NB4 (cell line): ENCODE results near the gene YIPF6.
"Not testable (repeated sequence)": the region's sequence is repeated elsewhere in the genome, so short reads cannot be mapped to it uniquely, and the experiment has no call there.

Experiments
- DNase-seq: peaks from one replicate; pipeline ENCODE4 v3.0.0; 2010; ENCODE audit warnings: low read depth
- H3K4me3 ChIP-seq: one replicate; pipeline ENCODE4 v1.5.1; 2011; ENCODE audit warnings: mild to moderate bottlenecking, low read depth, low read length, moderate library complexity
- MYC ChIP-seq: IDR thresholded peaks from 2 replicates; pipeline ENCODE4 v1.6.1; 2011; ENCODE audit warnings: low read depth, low read length
- POLR2A ChIP-seq: IDR thresholded peaks from 2 replicates; pipeline ENCODE4 v1.6.1; 2011; ENCODE audit warnings: mild to moderate bottlenecking; ENCODE audit not compliant: insufficient read length; ENCODE audit errors: extremely low read depth
- TF ChIP-seq, protein P1 (sequence below): IDR thresholded peaks from one replicate; pipeline ENCODE4 v1.5.1; 2012; ENCODE audit warnings: low read depth, low read length
- TF ChIP-seq, protein P2 (sequence below): IDR thresholded peaks from 2 replicates; pipeline ENCODE4 v1.6.1; 2011; ENCODE audit warnings: low read depth, low read length

The YIPF6 gene

DNA sequence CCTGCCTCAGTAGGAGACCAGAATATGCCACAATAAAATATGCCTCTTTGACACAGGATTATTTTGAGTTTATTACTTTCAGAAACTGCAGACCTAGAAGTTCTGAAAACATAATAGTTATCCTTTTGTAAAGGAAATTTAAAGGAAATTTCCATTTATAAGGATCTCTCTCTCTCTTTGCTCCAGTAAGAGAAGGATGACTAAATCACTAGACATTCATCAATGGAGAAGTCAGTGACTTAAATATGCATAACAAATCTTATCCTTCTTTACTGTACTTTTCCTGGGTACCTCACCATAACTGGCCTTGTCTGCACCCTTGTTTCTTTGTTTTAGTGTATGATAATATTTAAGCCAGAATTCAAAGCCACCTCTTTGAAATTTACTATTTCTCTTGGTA is 37.3 kb upstream of the YIPF6 start:
- DNase-seq = no peak
- TF ChIP-seq, protein P1, sequence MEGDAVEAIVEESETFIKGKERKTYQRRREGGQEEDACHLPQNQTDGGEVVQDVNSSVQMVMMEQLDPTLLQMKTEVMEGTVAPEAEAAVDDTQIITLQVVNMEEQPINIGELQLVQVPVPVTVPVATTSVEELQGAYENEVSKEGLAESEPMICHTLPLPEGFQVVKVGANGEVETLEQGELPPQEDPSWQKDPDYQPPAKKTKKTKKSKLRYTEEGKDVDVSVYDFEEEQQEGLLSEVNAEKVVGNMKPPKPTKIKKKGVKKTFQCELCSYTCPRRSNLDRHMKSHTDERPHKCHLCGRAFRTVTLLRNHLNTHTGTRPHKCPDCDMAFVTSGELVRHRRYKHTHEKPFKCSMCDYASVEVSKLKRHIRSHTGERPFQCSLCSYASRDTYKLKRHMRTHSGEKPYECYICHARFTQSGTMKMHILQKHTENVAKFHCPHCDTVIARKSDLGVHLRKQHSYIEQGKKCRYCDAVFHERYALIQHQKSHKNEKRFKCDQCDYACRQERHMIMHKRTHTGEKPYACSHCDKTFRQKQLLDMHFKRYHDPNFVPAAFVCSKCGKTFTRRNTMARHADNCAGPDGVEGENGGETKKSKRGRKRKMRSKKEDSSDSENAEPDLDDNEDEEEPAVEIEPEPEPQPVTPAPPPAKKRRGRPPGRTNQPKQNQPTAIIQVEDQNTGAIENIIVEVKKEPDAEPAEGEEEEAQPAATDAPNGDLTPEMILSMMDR = no peak
- H3K4me3 ChIP-seq = no peak overlapping the region

DNA sequence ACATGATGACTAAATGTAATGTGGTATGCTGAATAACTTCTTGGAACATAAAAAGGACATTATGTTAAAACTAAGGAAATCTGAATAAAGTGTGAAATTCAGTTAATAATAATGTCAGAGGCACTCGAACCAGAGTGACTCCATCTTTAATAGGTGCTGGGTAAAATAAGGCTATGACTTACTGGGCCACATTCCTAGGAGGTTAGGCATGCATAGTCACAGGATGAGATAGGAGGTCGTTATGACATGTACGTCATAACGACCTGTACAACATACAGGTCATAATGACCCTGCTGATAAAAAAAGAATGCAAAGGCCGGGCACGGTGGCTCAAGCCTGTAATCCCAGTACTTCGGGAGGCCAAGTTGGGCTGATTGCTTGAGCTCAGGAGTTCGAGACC is 36.7 kb upstream of the YIPF6 start:
- no peak overlapping the region for H3K4me3 ChIP-seq
- no peak for DNase-seq
- TF ChIP-seq MYC = no peak
- TF ChIP-seq, protein P2, sequence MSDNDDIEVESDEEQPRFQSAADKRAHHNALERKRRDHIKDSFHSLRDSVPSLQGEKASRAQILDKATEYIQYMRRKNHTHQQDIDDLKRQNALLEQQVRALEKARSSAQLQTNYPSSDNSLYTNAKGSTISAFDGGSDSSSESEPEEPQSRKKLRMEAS = no peak
- TF ChIP-seq POLR2A = no peak
- TF ChIP-seq, protein P1 = no peak

DNA sequence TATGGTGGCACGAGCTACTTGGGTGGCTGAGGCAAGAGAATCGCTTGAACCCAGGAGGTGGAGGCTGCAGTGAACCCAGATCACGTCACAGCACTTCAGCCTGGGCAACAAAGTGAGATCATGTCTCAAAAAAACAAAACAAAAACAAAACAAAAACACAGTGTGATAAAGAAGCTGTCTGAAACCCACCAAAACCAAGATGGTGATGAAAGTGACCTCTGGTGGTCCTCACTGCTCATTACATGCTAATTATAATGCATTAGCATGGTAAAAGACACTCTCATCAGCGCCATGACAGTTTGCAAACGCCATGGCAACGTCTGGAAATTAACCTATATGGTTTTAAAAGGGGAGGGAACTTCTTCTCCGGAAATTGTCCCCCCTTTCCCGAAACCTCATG is 36.2 kb upstream of the YIPF6 start:
- no peak overlapping the region for H3K4me3 ChIP-seq
- TF ChIP-seq POLR2A = no peak
- no peak for TF ChIP-seq MYC
- TF ChIP-seq, protein P2 = no peak
- TF ChIP-seq, protein P1 = peak; percentile 37
- DNase-seq = peak; percentile 40

DNA sequence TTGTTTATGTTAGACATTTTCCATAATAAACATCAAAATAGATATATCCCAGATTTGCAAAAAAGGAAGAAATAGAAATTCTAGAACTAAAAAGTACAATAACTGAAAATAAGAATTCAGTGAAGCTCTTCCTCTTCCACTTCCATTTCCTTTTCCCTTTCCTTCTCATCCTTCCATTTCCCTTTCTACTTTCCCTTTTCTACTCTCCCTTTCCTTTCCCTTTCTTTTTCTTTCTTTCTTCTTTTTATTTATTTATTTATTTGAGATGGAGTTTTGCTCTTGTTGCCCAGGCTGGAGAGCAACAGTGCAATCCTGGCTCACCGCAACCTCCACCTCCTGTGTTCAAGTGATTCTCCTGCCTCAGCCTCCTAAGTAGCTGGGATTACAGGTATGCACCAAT is 35.0 kb upstream of the YIPF6 start:
- TF ChIP-seq, protein P1 = no peak
- TF ChIP-seq MYC (no peak), POLR2A (no peak)
- TF ChIP-seq, protein P2 = no peak
- no peak for DNase-seq
- H3K4me3 ChIP-seq = no peak overlapping the region

DNA sequence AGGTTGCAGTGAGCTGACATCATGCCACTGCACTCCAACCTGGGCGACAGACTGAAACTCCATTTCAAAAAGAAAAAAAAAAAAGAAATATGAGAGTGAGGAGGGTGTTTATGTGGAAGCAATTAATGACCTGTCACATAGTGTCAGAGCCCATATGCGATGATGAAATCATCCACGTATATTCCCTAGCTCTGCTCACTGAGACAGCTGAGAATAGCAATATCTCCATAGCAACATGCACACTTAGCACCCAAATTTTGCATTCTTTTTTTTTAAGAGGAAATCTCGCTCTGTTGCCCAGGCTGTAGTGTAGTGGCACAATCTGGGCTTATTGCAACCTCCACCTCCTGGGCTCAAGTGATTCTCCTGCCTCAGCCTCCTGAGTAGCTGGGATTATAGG is 34.1 kb upstream of the YIPF6 start:
- TF ChIP-seq MYC (no peak), POLR2A (no peak)
- TF ChIP-seq, protein P1 = no peak
- TF ChIP-seq, protein P2 = no peak
- no peak overlapping the region for H3K4me3 ChIP-seq
- DNase-seq = no peak

DNA sequence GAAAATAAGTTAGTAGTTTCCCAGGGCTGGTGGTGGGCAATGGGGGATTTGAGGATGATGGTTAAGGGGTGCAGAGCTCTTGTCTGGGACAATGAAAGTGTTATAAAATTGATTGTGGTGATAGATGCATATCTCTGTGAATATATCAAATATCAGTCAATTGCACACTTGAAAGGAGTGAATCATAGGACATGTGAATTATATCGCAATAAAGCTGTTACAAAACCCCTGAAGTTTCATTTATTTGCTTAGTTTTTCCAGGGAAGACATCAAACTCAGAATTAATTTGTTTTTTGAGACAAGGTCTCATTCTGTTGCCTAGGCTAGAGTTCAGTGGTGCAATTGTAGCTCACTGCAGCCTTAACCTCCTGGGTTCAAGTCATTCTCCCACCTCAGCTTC is 17.9 kb upstream of the YIPF6 start:
- no peak for DNase-seq

DNA sequence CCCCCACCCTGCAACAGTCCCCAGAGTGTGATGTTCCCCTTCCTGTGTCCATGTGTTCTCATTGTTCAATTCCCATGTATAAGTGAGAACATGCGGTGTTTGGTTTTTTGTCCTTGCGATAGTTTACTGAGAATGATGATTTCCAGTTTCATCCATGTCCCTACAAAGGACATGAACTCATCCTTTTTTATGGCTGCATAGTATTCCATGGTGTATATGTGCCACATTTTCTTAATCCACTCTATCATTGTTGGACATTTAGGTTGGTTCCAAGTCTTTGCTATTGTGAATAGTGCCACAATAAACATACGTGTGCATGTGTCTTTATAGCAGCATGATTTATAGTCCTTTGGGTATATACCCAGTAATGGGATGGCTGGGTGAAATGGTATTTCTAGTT is 12.7 kb upstream of the YIPF6 start:
- H3K4me3 ChIP-seq, DNase-seq: not testable (repeated sequence)

More for the DNA sequence above, 17.9 kb upstream of the YIPF6 start:
- TF ChIP-seq, protein P1 = no peak
- no peak for TF ChIP-seq MYC
- TF ChIP-seq, protein P2 = no peak
- no peak overlapping the region for H3K4me3 ChIP-seq
